Measurements from ENCODE around the gene EPHA6.

- TF ChIP-seq POLR2A (IDR thresholded peaks at IDR 0.05; ENCODE audit: low read depth, low read length) (no peak), POLR2AphosphoS5 (IDR thresholded peaks at IDR 0.05; ENCODE audit: low read depth, low read length) (no peak), TAF1 (IDR thresholded peaks at IDR 0.05; ENCODE audit: low read depth, low read length) (no peak)
These were observed 798.2 kb downstream of the EPHA6 start for GRCh38 chr3:97612632-97613031.
